AG08396 (cell line): ENCODE measurements around the gene RNF208.

Experiments
- DNase-seq: peaks from one replicate; pipeline ENCODE4 v3.0.0; 2012; ENCODE audit warnings: low spot score, mixed read lengths

RNF208 gene

DNA sequence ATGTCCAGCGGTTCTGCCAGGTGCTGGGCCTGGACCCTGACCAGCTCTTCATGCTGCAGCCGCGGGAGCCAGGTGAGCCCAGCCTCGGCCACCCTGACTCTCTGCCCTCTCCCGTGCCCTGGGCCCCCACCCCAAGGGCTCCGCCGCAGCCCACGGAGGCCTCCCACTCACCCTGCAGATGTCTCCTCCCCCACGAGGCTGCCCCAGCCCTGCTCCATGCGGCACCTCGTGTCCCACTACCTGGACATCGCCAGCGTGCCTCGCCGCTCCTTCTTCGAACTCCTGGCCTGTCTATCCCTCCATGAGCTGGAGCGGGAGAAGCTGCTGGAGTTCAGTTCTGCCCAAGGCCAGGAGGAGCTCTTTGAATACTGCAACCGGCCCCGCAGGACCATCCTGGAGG, 7.4 kb downstream of the RNF208 start:
- DNase-seq = no peak

DNA sequence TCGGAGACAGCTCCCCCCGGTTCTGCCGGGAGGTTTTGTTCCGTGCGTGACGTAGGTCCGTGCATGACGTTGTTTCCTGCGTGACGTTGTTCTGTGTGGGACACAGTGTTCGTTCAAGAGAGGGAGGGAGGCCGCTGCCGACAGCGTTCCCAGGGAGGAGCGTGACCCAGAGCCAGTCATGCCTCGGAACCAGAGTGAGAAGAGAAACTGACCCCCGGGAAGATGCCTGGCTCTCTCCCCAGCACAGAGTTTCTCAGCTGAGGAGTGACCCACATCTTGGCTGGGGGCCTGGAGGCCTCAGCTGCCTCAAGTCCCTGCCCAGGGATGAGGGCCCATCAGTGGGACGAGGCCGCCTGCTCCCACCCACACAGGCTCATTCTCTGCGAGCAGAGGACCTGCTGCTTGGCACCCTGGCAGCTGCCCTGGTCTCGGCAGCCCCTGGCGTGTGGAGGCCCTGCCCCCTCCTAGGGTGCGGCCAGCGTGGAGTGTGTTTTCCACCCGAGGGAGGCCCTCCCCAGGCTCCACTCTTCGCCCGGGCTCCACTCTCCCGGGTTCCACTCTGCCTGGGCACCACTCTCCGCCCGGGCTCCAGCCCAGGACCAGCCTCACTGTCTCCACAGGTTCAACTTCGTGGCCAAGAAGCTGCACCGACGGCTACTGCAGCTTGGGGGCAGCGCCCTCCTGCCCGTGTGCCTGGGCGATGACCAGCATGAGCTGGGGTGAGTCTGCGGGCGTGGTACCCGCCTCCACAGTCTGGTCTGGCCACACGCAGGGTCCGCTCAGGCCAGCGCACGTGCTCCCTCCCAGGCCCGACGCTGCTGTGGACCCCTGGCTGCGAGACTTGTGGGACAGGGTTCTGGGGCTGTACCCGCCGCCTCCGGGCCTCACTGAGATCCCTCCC, 8.6 kb downstream of the RNF208 start:
- DNase-seq = no peak

DNA sequence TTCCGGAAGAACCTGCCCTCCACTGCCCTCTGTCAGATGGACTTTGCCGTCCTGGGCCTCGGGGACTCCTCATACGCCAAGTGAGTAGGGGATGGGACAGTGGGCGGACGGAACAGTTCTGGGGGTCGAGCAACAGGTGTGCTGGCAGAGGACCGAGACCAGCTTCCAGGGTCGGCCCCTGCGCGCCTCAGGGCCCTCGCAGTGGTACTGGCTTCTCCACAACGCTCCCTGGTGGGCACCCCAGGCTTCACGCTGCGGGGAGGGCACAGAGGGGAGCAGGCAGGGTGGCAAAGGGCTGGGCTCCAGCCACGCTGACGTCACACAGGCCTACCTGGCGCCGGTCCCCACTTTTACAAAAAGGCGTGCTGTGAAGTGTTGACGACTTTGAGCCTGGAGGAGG, 9.5 kb downstream of the RNF208 start:
- no peak for DNase-seq

DNA sequence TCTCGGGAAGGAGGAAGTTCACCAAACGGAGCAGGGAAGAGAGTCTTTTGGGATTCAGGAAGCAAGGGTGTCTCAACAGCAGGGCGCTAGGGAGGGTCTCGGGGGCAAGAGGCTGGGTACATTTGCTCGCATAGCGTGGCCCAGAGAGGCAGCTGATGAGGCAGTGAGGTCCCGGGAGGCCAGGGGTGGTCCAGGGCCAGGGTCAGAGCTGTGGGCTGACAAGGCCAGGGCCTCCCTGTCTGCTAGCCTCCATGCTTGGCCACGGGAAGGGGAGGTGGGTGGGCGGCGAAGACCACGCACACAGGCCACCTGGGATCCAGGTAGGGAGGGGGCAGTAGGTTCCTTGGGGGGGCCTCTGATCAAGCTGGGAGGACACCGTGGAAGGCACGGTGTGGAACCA, 10.5 kb downstream of the RNF208 start:
- DNase-seq = no peak

DNA sequence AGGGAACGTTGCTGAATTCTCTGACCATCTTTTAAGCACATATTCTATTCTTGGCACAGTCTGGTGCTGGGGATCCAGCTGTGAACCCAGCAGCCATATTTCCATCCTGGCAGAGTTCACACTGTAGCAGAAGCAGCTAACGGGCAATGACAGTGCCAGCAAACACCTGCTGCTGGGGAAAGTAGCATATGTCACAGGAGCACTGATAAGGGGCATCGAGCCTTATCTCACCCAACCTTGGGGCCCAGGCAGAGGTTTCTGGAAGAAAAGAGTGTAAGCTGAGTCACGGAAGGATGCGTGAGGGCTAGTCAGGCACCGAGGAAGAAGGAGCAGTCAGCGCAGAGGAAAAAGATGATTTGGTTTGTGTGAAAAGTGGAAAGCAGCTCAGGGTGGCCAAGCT, 15.4 kb downstream of the RNF208 start:
- no peak for DNase-seq

DNA sequence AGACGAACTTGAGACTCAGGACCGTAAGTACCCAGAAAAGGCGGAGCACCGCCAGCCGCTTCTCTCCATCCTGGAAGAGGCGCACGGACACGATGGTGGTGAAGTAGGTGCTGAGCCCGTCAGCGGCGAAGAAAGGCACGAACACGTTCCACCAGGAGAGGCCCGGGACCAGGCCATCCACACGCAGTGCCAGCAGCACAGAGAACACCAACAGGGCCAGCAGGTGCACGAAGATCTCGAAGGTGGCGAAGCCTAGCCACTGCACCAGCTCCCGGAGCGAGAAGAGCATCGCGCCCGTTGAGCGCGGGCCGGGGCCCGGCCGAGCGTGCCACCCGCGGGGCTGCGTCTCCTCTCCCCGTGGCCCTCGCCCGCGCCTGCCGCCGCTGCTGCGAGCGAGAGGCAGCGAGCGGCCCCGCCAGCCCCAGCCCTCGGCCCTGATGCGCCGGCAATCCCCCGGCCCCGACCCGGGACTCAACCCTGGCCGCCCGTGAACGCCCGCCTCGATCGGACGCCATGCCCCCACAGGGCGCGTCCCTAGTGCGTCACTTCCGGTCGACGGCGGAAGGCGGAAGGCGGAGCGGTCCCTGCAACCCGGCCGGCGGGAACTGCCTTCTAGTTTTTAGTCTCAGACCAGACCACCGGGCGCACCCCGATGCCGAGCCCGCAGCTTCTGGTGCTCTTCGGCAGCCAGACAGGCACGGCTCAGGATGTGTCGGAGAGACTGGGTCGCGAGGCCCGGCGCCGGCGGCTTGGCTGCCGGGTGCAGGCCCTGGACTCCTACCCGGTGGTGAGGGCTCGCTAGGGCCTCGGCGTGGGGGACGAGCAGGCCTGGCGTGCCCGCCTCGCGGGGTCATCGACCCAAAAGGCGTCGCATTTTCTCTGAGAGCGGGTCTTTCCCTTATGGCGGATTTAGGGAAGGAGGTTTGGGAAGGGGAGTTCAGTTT, 16.6 kb downstream of the RNF208 start, which contains the start of the genes NDOR1 and TMEM203:
NDOR1 (plus strand) TSS at position 575 of the 944 bp plus-strand sequence; CDS start at position 653, 78 bp downstream.
TMEM203 (minus strand) TSS at position 523 of the 944 bp plus-strand sequence; CDS start at position 289, 234 bp downstream.
- peak; percentile 97 for DNase-seq

DNA sequence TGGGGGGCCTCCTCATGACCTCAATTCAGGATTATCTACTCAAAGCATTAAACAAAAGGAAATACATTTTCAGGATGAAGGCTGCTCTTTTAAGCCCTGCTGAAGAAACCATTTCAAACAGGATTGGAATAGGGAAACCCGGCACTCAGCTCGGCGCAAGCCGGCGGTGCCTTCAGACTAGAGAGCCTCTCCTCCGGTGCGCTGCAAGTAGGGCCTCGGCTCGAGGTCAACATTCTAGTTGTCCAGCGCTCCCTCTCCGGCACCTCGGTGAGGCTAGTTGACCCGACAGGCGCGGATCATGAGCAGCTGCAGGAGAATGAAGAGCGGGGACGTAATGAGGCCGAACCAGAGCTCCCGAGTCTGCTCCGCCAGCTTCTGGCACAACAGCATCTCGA, 17.3 kb downstream of the RNF208 start:
- no peak for DNase-seq

DNA sequence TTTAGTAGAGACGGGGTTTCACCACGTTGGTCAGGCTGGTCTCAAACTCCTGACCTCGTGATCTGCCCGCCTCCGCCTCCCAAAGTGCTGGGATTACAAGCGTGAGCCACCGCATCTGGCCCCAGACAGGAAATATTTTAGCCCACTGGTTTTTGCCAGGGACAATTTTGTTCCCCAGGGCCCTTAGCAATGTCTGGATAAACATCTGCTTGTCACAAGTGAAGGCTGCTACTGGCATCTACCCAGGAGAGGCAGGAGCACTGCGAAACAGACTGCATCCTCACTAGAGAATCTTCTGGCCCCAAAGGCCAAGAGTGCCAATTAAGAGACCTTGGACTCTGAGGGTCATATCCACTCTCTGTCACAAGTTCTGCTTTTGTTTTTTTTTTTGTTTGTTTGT, 19.1 kb downstream of the RNF208 start:
- no peak for DNase-seq

DNA sequence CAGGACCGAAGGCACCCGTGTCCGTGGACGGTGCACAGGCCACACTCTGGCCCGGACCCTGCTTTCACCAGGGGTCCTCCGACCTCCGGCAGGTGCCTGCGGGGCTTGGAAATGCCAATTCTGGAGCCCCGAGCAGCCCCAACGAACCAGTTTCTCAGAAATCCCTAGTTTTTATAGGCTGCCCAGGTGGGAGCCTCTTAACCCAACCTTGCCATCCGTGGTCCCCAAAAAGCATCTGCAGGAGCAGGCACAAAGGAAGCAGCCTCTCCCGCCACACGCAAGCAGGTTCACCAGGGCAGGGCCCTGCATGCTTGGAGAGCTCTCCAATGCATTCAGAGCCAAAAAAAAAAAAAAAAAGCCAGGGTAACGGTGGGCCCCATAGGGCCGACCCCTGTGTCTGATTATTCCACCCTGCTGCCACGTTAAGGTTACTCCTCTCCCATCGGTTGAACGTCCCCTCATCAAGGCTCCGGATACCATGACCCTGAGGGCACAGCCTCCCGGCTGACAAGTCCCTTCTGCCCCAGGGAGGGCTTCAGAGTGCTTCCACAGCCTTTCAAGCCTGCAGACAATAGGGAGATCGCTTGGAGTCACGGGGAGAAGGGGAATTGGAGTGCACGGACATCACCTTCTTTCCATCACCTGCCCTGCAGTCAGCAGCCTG, 20.7 kb downstream of the RNF208 start:
- no peak for DNase-seq

DNA sequence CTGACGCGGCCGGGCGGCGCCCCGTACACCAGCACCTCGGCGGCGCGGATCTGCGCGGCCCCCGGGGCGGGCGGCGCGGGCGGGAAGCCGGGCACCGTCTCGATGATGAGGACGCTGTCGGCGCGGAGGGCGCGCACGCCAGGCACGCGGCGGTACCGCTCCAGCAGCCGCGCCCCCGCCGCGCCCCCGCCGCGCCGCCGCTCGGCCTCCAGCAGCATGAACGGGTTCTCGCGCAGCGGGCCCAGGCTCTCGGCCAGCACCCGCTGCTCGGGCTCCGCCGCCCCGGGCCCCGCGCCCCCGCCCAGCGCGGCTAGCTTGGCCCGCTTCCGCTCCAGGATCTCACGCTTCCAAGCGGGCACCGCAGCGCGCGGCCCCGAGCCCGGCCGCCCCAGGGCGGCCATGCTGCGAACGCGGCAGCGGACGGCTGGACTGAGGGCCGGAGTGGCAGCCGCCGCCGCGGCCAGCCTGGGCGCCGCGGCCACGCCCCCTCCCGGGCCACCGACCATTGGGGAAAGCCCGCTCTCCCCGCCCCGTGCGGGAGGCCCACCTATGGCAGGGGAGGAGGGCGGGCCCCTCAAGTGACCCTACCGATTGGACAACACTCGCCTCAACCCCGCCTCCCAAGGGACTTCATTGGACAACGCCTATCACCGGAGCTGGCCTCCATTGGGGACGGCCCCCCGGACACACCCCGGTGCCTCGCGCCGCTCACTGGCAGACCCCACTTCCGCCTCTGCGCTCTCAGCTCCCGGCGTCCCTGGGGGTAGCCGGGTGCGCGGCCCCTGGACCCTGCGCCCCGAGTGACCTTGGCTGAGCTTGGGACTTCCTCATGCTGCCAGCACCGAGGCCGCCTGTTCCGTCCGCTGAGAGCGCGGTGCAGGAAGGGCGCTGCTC, 21.5 kb downstream of the RNF208 start, which contains the start of gene TPRN:
TPRN (minus strand) TSS at position 431 of the 894 bp plus-strand sequence; CDS start at position 401, 30 bp downstream.
- DNase-seq = peak; percentile 100

DNA sequence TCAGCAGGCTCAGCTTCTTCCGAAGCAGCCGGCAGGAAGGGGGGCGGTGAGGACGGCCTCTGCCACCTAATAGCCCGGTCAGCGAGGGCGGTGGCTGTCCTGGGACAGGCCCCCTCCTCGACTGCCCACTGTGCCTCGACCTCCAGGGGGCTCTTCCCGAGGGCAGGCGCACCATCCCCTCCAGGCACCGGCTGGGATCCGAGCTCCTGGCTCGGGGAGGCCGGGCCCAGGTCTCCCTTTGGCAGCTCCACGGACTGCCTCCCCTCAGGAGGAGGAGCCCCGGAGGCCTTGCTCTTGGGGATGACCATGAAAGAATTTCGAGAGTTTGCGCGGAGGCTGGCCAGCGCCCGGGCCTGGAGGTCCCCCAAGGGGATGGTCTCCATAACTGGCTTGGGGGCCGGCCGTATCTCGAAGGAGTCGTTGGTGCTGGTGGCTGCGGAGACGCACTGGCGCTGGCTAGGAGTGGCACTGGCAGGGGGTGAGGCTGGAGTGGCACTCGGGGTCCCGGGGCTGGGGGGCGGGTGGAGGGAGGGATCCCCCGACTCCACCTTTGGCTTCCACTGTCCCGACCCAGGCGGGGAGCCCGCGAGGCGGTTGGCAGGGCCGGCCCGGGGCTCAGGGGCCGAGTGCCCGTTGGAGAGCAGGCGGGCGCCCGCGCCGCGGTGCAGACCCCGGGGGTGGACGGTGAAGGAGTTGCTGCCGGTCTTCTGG, 22.5 kb downstream of the RNF208 start:
- no peak for DNase-seq

DNA sequence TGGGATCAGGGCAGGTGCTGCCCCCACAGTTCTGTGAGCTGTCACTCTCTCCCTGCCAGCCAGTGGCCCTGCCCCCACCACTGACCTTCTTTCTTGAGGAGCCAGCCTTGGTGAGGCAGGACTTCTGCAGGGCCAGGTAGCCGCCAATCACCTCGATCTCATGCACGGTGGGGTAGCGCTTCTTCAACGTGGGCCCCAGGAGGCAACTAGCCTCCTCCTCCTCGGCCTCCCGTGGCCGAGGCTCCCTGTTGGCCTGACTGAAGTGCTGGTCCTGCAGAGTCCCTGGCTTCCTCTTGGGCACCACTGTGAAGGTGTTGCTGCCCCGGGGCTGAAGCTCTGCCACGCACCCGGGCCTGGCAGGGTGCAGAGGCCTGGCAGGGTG, 23.1 kb downstream of the RNF208 start:
- DNase-seq = no peak

DNA sequence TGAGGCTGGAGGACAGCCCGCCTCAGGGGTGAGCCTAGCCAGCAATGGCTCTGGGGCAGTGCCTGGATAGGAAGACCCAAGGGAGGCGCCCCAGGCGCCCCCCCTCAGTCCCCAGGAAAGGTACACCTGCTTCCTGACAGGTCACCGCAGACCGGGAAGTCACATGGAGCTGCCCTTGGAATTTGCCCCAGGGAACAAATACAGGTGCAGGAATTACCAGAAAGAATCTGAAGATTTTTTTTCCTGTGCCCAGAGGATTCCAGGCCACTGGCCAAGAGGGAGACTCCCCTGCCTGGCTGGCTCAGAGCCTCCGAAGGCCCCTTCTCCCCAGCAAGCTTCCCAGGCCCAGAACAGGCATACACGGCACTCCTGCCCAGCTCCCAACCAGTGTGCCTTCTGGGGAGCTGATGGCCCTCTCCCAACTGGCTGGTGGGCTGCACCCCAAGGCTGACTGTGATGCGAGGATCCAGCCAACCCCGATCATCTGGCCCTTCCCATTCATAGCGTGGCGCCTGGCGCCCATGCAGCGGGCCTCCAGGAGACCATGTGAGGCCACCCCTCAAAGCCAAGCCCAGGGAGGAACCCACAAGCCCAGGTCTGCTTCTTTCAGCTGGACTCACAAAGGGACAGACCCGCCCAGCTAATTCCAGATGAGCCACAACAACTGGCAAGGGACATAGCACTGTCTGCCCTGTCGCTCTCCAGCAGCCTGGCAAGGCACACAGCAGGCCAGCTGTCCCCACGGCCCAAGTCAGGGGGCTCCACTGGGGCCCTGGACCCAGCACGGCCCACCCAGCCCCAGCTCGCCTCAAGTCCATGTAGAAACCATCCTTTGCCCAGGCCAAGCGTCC, 23.8 kb downstream of the RNF208 start:
- no peak for DNase-seq

DNA sequence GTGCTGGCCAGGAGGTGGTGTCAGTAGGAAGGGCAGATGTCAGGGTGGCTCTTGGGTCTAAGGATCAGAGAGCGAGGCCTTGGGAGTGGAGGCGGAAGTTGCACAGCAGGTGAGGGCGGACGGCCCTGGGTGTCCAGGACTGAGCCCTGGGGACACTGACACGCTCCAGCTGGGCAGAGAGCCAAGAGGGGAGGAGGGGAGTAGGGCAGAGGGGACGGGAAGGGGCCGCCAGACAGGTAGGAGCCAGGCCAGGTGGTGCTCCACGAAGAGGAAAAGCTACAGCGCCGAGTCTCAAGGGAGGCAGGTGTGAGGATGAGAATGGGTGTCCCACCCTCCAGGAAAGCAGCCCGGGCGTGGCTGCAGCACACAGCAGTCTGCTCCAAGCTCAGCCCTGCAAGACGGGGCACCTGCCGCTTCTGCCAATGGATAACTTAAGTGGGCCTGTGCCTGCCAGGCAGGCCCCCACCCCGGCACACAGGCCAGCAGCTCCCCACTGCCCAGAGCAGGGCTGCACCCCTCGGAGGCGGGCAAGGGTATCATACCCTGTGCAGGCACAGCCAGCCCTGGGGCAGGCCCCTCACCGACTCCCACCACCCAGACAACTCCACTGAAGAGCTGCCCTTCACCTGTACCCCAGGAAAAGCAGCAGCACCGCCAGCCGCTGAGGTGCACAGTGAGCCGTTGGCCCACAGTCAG, 26.4 kb downstream of the RNF208 start:
- DNase-seq = no peak

DNA sequence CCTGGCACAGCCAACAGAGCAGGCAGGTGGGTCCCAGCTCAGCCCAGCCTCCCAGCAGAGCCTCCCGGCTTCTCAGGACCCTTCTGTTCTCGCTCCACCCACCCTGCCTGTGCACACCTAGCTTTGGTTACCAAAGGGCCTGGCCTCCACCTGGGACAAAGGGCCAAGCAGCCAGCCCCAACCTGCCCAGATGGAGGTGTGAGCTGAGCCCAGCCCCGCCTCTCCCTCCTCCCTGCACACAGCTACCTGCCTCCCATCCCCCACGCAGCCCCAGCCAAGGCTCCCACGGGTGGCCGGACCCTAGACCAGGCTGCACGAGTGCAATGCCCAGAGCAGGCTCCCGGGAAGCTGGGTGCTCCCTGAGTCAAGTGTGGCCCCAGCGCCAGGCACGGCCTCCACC, 27.1 kb downstream of the RNF208 start:
- DNase-seq = no peak

DNA sequence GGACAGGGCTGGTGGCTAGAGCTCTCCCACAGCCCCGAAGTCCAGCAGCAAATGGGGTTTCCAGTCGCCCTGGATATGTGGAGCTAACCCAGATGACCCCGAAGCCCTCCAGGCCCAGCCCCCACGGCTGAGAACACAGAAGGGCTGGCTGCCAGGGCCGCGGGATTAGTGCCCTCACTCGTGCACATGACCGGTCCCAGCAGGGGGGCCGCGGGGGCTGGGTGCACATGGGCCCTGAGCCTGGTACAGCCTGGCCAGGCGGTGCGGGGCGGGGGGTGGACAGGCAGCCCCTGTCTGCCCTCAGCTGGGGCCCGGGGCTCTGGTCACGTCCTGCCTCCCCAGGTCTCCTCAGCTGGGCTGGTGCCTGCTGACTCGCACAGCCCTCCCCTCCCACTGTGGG, 27.7 kb downstream of the RNF208 start:
- DNase-seq = no peak

DNA sequence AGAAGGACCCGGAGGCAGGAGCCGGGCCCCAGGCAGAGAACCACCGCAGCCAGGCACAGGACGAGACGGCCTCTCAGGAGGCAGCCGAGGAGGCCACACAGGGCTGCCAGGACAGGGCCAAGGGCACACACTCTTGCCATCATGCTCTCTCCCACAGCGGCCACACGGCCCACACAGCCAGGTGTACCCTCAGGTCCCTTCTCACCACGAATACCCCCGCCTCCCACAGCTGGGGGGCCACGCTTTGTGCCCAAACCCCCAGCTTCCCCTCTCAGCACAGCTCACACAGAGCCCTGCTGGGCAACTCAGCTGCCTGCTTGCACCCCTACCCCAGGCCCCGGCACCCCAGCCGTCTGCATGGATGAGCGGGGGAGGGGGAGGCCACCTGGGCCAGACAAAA, 28.3 kb downstream of the RNF208 start:
- no peak for DNase-seq

DNA sequence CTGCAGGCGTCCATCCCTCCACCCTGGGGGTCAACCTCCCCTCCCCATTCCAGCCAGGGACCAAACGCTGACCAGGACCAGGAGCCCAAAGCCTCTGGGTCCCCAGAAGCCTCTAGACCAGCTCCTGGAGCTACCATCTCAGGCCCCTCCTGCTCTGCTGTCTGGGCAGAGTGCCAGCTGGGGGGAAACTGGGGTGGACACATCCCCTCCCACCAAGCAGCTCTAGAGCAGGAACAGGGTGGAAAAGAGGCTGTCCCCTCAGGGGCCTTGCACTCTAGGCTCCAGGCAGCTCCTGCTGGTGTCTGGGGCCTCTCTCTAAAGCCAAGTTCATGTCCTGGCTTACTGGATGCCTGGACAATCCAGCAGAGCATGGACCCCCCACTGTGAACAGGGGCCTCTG, 29.2 kb downstream of the RNF208 start:
- no peak for DNase-seq

DNA sequence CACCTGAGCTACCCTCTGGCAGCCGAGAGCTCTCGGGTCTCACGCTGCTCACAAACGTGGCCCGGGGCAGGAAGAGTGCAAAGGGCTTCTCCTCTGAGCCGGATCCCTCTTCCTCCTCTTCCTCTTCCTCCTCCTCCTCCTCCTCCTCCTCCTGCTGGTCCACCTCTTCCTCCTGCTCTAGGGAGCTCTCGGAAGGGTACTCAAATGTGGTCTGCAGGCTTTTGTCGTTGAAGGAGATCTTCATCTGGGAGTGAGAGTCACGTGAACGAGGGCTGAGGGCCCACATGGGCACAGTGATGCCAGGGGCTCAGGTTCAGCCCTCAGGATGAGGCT, 29.6 kb downstream of the RNF208 start:
- DNase-seq = no peak
